Lower lobe of right lung (tissue), 2 donors: ENCODE data around the gene SCARF2. TPM values are rescaled to one million over a fixed set of nuclear protein-coding genes. Genes with fewer than 3 reads are reported as not detected.

Source experiments
- ATAC-seq, 2 donors: fragments of 200-7000 bp; cut with Tn5 transposase; one replicate each; pipeline ENCODE4 v1.9.1; 2020 to 2022; ENCODE audit warnings: mild to moderate bottlenecking in 2 of 2, moderate library complexity in 2 of 2
- DNase-seq: peaks from one replicate; pipeline ENCODE4 v3.0.0-alpha.2; 2020
- H3K27ac ChIP-seq: fragments of 200-600 bp; one replicate; pipeline ENCODE4 v1.8.0; 2022
- H3K27me3 ChIP-seq: fragments of 200-600 bp; one replicate; pipeline ENCODE4 v1.8.0; 2022; ENCODE audit warnings: low read depth
- H3K36me3 ChIP-seq: fragments of 200-600 bp; one replicate; pipeline ENCODE4 v1.8.0; 2022; ENCODE audit warnings: mild to moderate bottlenecking
- H3K4me1 ChIP-seq: fragments of 200-600 bp; one replicate; pipeline ENCODE4 v1.8.0; 2022
- H3K4me3 ChIP-seq: fragments of 200-600 bp; one replicate; pipeline ENCODE4 v1.8.0; 2022; ENCODE audit warnings: mild to moderate bottlenecking
- H3K9me3 ChIP-seq: fragments of 200-600 bp; one replicate; pipeline ENCODE4 v1.8.0; 2022
- intact Hi-C: fragments of 100-400 bp; cut with DNase I; formaldehyde crosslinking; loops from one replicate; pipeline ENCODE4 v1.11.0; 2022
- total RNA-seq: library from RNA; stranded (reverse); fragmentation: NEBNext Ultra II Directional; extraction: Animal tissue kit (Norgen Biotek cat#: 25700); gene quantifications from one replicate; pipeline ENCODE4 v1.2.1, GENCODE V29; 2021
- TF ChIP-seq, protein P1 (sequence below): fragments of 200-600 bp; IDR thresholded peaks from one replicate; pipeline ENCODE4 v1.8.0; 2022; ENCODE audit warnings: antibody characterized with exemption, mild to moderate bottlenecking
- donor health status: DM: no; HTN: yes; CAD: no; lungs with severe emphysema.

SCARF2 gene
- total RNA-seq, 1 donor from 2014 or later: 12.6 TPM

DNA sequence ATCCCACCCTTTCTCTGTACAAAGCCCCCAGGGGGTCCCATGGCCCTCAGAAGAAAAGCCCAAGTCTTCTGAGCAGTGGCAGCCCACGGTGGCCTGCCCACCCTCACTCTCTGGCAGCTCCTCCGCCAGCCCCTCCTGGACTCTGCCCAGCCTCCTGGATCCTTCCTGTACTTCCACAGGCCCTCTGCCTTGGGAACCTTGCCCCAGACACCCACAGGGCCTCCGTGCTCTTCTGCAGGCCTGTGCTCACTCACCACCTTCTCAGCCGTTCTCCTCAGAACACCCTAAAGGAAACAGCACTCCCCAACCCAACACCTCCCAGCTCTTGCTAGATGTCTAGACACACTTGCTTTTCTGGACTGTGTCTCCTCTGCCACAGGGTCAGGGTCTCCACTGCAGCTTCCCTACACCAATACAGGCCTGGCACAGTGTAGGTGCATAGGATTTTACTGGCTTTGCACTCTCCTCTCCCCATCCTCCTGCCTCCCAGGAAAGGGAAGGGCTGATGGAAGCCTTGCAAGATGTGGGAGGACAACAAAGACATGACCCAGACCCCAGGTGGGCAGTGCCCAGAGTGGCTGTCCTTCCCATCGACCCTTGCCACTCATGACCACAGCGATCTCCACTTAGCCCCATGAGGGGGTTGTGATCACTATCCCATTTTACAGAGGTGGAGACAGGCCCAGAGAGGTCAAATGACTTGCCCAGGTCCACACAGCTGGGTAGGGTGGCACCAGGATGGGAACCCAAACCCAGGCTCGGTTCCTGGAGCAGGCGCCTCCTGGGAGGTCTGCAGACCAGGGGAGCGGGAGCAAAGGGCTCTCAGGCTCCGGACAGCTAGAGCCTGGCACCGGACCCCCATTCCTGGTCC, 2.0 kb downstream of the SCARF2 start:
- Histone ChIP-seq H3K36me3 (no peaks in the 10 kb centered on the region), H3K9me3 (no peaks in the 10 kb centered on the region), H3K27me3 (peaks cover 44% of the 10 kb centered on the region), H3K4me3 (peak overlapping the region; percentile 68), H3K4me1 (peaks cover 33% of the 10 kb centered on the region), H3K27ac (peak overlapping the region; percentile 77)
- DNase-seq (peak; percentile 30), ATAC-seq (no peak)
- TF ChIP-seq, protein P1, sequence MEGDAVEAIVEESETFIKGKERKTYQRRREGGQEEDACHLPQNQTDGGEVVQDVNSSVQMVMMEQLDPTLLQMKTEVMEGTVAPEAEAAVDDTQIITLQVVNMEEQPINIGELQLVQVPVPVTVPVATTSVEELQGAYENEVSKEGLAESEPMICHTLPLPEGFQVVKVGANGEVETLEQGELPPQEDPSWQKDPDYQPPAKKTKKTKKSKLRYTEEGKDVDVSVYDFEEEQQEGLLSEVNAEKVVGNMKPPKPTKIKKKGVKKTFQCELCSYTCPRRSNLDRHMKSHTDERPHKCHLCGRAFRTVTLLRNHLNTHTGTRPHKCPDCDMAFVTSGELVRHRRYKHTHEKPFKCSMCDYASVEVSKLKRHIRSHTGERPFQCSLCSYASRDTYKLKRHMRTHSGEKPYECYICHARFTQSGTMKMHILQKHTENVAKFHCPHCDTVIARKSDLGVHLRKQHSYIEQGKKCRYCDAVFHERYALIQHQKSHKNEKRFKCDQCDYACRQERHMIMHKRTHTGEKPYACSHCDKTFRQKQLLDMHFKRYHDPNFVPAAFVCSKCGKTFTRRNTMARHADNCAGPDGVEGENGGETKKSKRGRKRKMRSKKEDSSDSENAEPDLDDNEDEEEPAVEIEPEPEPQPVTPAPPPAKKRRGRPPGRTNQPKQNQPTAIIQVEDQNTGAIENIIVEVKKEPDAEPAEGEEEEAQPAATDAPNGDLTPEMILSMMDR: no peak
- intact Hi-C loops: no loop called here

DNA sequence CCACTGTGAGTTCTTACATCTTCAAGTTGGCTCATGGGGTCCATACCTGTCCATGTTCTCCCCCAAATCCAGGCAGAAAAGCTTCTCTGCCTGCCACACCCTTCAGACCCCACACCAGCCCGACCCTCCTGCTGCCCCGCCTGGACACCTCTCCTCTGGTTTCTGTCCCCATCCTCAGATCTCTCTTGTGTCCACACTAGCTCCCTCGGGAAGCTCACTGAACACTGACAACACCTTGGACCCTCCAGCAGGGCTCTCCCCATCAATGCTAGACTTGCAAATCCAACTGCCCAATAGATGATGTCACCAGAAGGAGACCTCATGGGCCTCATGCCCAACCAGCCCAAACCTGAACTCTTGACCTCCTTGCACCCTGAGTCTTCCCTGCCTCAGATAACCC, 2.9 kb downstream of the SCARF2 start:
- Histone ChIP-seq H3K36me3 (no peaks in the 10 kb centered on the region), H3K9me3 (no peaks in the 10 kb centered on the region), H3K4me1 (peaks cover 42% of the 10 kb centered on the region), H3K27ac (no peak overlapping the region), H3K4me3 (no peak overlapping the region), H3K27me3 (peaks cover 53% of the 10 kb centered on the region)
- TF ChIP-seq, protein P1: no peak
- no peak for ATAC-seq
- DNase-seq: peak; percentile 18
- intact Hi-C loops: no loop called here

DNA sequence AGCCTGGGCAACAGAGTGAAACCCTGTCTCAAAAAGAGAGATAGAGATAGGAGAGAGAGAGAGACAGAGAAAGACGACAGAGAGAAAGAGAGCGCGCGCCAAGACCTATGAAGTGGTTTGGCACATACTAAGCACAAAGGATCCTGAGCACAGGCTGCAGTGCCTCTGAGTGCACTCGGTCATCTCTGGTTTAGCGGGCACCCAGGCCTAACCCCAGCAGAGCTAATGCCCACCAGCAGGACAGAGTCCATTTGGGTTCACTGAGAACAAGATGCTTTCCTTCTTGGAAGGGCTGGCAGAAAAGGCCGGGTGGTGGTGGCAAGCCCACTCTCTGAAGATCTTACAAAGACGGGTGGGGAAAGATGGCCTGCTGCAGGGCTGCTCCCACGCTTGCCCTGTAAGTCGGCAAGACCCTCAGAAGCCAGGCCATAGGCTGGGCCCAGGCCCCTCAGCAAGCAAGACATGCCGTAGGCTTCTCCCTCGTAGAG, 3.3 kb downstream of the SCARF2 start:
- Histone ChIP-seq H3K4me1 (peaks cover 44% of the 10 kb centered on the region), H3K36me3 (peaks cover 1% of the 10 kb centered on the region), H3K4me3 (no peak overlapping the region), H3K27me3 (peaks cover 56% of the 10 kb centered on the region), H3K9me3 (no peaks in the 10 kb centered on the region), H3K27ac (no peak overlapping the region)
- DNase-seq: peak; percentile 27
- intact Hi-C loops: no loop called here
- TF ChIP-seq, protein P1: no peak
- no peak for ATAC-seq

DNA sequence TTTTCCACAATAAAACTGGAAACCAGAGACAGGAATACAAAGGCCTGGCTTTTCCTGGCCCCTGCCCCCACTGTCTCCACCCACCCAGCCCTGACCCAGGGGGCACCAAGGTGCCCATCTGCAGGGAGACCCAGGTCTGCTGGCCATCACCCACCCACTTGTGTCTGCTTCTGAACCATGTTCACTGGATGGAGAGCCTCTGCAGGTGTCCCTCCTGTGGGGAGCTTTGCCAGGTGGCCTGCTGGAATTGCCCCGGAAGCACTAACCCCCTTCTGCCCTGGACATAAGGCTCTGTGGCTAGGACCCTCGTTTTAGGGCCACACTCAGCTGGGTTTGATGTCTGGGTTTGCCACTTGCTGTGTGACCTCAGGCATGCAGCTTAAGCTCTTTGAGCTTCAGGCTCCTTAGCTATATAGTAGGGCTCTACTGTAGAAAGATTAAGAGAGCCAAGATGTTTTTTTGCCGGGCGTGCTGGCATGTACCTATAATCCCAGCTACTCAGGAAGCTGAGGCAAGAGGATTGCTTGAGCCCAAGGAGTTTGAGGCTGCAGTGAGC, 3.9 kb downstream of the SCARF2 start:
- DNase-seq: peak; percentile 22
- intact Hi-C loops: no loop called here
- peaks cover 56% of the 10 kb centered on the region for H3K27me3 ChIP-seq

DNA sequence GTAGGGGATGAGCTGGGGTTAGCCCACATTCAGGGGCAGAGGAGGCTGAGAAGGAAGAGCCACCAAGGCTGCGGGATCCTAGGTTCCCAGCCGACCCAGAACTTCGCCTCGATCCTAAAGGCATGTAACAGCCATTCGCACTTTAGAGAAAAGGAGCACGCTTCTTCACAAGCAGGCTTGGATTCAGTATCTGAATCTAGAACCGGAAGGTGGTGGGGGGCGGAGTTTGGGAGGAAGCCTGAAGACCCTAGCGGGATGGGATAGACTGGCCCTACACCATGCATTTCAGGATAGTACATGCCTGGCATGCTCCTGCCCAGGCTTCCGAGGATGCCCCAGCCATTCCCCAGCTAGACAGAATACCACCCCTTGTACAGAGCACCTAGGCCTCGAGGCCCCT, 4.4 kb downstream of the SCARF2 start:
- ATAC-seq: no peak
- TF ChIP-seq, protein P1: no peak
- H3K9me3 ChIP-seq: no peaks in the 10 kb centered on the region
- H3K27ac ChIP-seq: no peak overlapping the region
- peak; percentile 24 for DNase-seq
- intact Hi-C loops: no loop called here
- peaks cover 34% of the 10 kb centered on the region for H3K4me1 ChIP-seq
- peaks cover 13% of the 10 kb centered on the region for H3K36me3 ChIP-seq
- H3K27me3 ChIP-seq: peaks cover 56% of the 10 kb centered on the region
- no peak overlapping the region for H3K4me3 ChIP-seq

More for the DNA sequence above, 3.9 kb downstream of the SCARF2 start:
- Histone ChIP-seq H3K36me3 (peaks cover 7% of the 10 kb centered on the region), H3K4me1 (peaks cover 38% of the 10 kb centered on the region), H3K9me3 (no peaks in the 10 kb centered on the region), H3K27ac (no peak overlapping the region), H3K4me3 (no peak overlapping the region)
- TF ChIP-seq, protein P1: no peak
- ATAC-seq: no peak
